ENCODE results near the gene LHX3.

The LHX3 gene

DNA sequence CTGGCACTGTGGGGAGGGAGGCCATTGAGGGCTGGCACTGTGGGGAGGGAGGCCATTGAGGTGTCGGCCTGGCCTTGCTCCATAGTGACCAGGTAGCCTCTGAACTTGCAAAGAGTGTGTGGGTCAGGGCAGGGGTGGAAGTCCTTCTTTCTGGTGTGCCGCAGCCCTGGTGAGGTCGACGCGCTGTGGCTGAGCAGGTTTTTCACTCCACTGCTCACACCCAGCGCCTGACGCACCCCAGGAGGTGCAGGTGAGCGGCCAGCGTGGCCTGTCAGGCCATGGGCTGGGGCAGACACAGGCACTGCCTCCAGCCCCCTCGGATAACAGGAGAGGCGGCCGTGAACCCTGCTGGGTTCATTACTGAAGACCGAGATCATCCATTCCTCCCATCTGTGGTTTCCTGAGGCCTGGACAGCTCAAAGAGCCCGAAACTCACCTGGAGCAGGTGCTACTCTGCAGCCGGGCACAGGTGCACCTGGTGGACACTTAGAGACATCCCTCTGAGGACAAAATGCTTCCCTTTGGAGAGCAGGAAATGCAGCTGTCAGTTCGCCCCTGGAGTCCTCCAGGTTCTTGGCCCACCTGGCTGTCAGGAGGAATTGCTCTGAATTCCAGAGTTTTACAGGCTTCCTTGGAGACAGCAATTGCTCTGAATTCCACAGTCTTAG is 32.4 kb downstream of the LHX3 start:
- Histone ChIP-seq H3K4me1 (ENCODE audit: control insufficient read depth in 2 of 2, insufficient read depth in 1 of 2, low read depth in 1 of 2, low read length in 2 of 2) (peaks cover 13 to 36% of the 10 kb centered on the region in 2 donors), H3K27ac (replicated peaks; ENCODE audit: low read length) (no peak overlapping the region), H2AFZ (ENCODE audit: low read length) (no peak overlapping the region), H2BK120ac (ENCODE audit: low read depth, low read length) (peak overlapping the region; percentile 4), H3K4ac (ENCODE audit: low read length) (peak overlapping the region; percentile 69), H3K4me2 (ENCODE audit: insufficient read depth, low read length, poor library complexity, severe bottlenecking) (no peak overlapping the region), H3K9me3 (replicated peaks in 1 of 2; ENCODE audit: control insufficient read depth in 2 of 2, insufficient read depth in 1 of 2, low read depth in 1 of 2, low read length in 2 of 2) (no peaks in the 10 kb centered on the region), H4K91ac (ENCODE audit: low read depth, low read length, poor library complexity) (peak overlapping the region; percentile 26), H3K14ac (ENCODE audit: low read length) (peak overlapping the region; percentile 77), H3K18ac (ENCODE audit: low read length) (peak overlapping the region; percentile 92), H3K36me3 (replicated peaks in 1 of 2; ENCODE audit: control insufficient read depth in 2 of 2, insufficient read depth in 2 of 2, low read length in 2 of 2) (no peaks in the 10 kb centered on the region), H3K79me1 (ENCODE audit: low read depth, low read length) (no peaks in the 10 kb centered on the region), H3K23ac (ENCODE audit: low read depth, low read length, poor library complexity) (peak overlapping the region; percentile 59), H2BK12ac (ENCODE audit: low read length) (peak overlapping the region; percentile 94), H3K4me3 (ENCODE audit: low read length in 2 of 2) (no peak overlapping the region), H2BK5ac (ENCODE audit: low read length) (peak overlapping the region; percentile 43), H3K27me3 (ENCODE audit: control insufficient read depth in 3 of 3, insufficient read depth in 3 of 3, low read depth in 1 of 3, low read length in 3 of 3) (peaks cover 0 to 48% (median 2%) of the 10 kb centered on the region in 3 experiments), H4K8ac (ENCODE audit: low read depth, low read length) (no peak overlapping the region), H3K9ac (ENCODE audit: low read depth, low read length, poor library complexity) (peak overlapping the region; percentile 45), H2BK15ac (ENCODE audit: low read length) (peak overlapping the region; percentile 98), H2AK5ac (ENCODE audit: low read depth, low read length) (peak overlapping the region; percentile 84)
- DNase-seq (ENCODE audit: low spot score) = no peak
- no CpG with 5 or more reads among the region's 16 CpGs for WGBS, 2 donors (ENCODE audit: extremely low coverage in 2 of 2, insufficient read length in 2 of 2, insufficient replicate concordance in 1 of 2)

DNA sequence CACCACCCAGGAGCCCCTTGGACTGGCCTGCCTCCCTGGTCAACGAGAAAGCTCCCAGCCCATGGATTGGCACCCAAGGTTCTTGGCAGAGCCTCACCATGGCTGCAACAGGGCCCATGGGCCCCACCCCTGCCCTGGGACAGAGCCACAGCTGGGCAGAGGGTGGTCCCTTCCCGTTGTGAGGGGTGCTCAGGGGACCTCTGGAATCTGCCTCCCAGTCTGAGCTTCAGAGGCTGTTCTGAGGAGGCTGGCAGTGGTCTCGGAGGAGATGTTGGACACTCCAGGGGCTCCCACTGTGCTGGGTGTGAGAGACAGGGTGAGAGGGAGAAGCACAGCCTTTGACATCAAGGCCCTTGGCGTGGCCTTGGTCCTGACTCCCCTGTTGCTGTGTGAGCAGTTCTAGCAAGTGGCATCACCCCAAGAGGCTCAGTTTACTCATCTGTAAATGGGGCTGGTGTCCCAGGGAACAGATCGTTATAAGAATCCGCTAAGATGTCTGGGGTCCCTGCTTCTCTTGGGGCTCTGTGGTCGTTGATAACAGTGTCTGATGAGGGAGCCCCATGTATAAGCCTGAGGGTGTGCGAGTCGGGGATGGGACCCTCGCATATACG is 33.0 kb downstream of the LHX3 start:
- H3K9ac ChIP-seq (ENCODE audit: low read depth, low read length, poor library complexity) = peak overlapping the region; percentile 45
- H3K79me1 ChIP-seq (ENCODE audit: low read depth, low read length) = no peaks in the 10 kb centered on the region
- H3K23ac ChIP-seq (ENCODE audit: low read depth, low read length, poor library complexity) = peak overlapping the region; percentile 6
- peak overlapping the region; percentile 77 for H3K14ac ChIP-seq (ENCODE audit: low read length)
- no peak overlapping the region for H3K4me3 ChIP-seq (ENCODE audit: low read length in 2 of 2)
- H3K9me3 ChIP-seq (replicated peaks in 1 of 2; ENCODE audit: control insufficient read depth in 2 of 2, insufficient read depth in 1 of 2, low read depth in 1 of 2, low read length in 2 of 2) = no peaks in the 10 kb centered on the region
- H3K27ac ChIP-seq (replicated peaks; ENCODE audit: low read length) = peak overlapping the region; percentile 55
- peaks cover 0 to 41% (median 2%) of the 10 kb centered on the region in 3 experiments for H3K27me3 ChIP-seq (ENCODE audit: control insufficient read depth in 3 of 3, insufficient read depth in 3 of 3, low read depth in 1 of 3, low read length in 3 of 3)
- H2BK120ac ChIP-seq (ENCODE audit: low read depth, low read length) = peak overlapping the region; percentile 4
- H3K4me2 ChIP-seq (ENCODE audit: insufficient read depth, low read length, poor library complexity, severe bottlenecking) = peak overlapping the region; percentile 29
- DNase-seq (ENCODE audit: low spot score) = no peak
- peak overlapping the region; percentile 98 for H2BK15ac ChIP-seq (ENCODE audit: low read length)
- H3K36me3 ChIP-seq (replicated peaks in 1 of 2; ENCODE audit: control insufficient read depth in 2 of 2, insufficient read depth in 2 of 2, low read length in 2 of 2) = no peaks in the 10 kb centered on the region
- H3K4me1 ChIP-seq (ENCODE audit: control insufficient read depth in 2 of 2, insufficient read depth in 1 of 2, low read depth in 1 of 2, low read length in 2 of 2) = peaks cover 13 to 36% of the 10 kb centered on the region in 2 donors
- peak overlapping the region; percentile 69 for H3K4ac ChIP-seq (ENCODE audit: low read length)
- peak overlapping the region; percentile 26 for H4K91ac ChIP-seq (ENCODE audit: low read depth, low read length, poor library complexity)
- peak overlapping the region; percentile 35 for H2AFZ ChIP-seq (ENCODE audit: low read length)
- peak overlapping the region; percentile 94 for H2BK12ac ChIP-seq (ENCODE audit: low read length)
- no peak overlapping the region for H4K8ac ChIP-seq (ENCODE audit: low read depth, low read length)
- peak overlapping the region; percentile 43 for H2BK5ac ChIP-seq (ENCODE audit: low read length)
- WGBS, 2 donors (ENCODE audit: extremely low coverage in 2 of 2, insufficient read length in 2 of 2, insufficient replicate concordance in 1 of 2) = no CpG with 5 or more reads among the region's 11 CpGs
- H2AK5ac ChIP-seq (ENCODE audit: low read depth, low read length) = peak overlapping the region; percentile 84
- peak overlapping the region; percentile 90 for H3K18ac ChIP-seq (ENCODE audit: low read length)

DNA sequence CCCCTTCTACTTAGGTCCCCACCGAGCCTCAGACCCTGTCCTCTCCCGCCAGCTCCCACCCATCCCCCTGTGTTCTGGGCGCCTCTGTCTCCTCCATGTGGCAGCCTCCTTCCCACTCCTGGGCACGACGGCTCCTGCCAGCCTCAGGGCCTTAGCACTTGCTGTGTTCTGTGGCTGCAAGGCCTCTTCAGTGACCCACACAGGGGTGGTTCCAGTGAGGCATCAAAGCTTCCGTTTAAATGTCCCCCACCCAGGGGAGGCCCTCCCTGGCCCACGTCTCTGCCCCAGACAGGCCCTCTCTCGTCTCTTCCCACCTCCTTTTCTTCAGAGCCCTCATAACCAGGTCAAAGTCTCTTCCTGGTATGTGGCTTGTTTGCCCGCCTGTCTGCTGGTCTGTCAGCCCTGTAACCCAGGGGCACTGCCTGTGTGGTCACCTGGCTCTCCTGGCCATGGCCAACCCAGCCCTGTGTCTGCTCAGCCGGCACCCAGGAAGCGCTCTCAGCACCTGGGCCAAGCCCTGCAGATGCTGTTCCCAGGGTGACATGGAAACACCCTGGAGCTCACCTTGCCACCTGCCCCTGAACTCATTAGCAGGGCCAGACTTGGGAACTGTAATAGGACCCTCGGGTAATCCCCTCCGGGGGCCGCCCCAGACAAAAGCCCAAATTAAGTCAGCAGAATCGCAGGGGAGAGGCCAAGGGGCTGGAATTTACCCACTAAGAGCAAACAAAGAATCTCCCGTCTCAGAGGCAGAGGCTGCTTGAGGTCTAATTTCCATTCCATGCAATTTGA is 33.7 kb downstream of the LHX3 start:
- Histone ChIP-seq H2AFZ (ENCODE audit: low read length) (peak overlapping the region; percentile 35), H2BK5ac (ENCODE audit: low read length) (peak overlapping the region; percentile 43), H2BK15ac (ENCODE audit: low read length) (peak overlapping the region; percentile 79), H3K4me1 (ENCODE audit: control insufficient read depth in 2 of 2, insufficient read depth in 1 of 2, low read depth in 1 of 2, low read length in 2 of 2) (peaks cover 13 to 36% of the 10 kb centered on the region in 2 donors), H3K79me1 (ENCODE audit: low read depth, low read length) (no peaks in the 10 kb centered on the region), H3K36me3 (replicated peaks in 1 of 2; ENCODE audit: control insufficient read depth in 2 of 2, insufficient read depth in 2 of 2, low read length in 2 of 2) (no peaks in the 10 kb centered on the region), H3K23ac (ENCODE audit: low read depth, low read length, poor library complexity) (no peak overlapping the region), H3K18ac (ENCODE audit: low read length) (peak overlapping the region; percentile 92), H3K9me3 (replicated peaks in 1 of 2; ENCODE audit: control insufficient read depth in 2 of 2, insufficient read depth in 1 of 2, low read depth in 1 of 2, low read length in 2 of 2) (no peaks in the 10 kb centered on the region), H2AK5ac (ENCODE audit: low read depth, low read length) (peak overlapping the region; percentile 38), H3K9ac (ENCODE audit: low read depth, low read length, poor library complexity) (peak overlapping the region; percentile 24), H3K4me2 (ENCODE audit: insufficient read depth, low read length, poor library complexity, severe bottlenecking) (peak overlapping the region; percentile 45), H4K91ac (ENCODE audit: low read depth, low read length, poor library complexity) (no peak overlapping the region), H3K14ac (ENCODE audit: low read length) (no peak overlapping the region), H4K8ac (ENCODE audit: low read depth, low read length) (no peak overlapping the region), H2BK12ac (ENCODE audit: low read length) (peak overlapping the region; percentile 93), H2BK120ac (ENCODE audit: low read depth, low read length) (no peak overlapping the region), H3K27ac (replicated peaks; ENCODE audit: low read length) (peak overlapping the region; percentile 54), H3K4me3 (ENCODE audit: low read length in 2 of 2) (no peak overlapping the region), H3K27me3 (ENCODE audit: control insufficient read depth in 3 of 3, insufficient read depth in 3 of 3, low read depth in 1 of 3, low read length in 3 of 3) (peaks cover 0 to 39% (median 2%) of the 10 kb centered on the region in 3 experiments), H3K4ac (ENCODE audit: low read length) (no peak overlapping the region)
- no CpG with 5 or more reads among the region's 16 CpGs for WGBS, 2 donors (ENCODE audit: extremely low coverage in 2 of 2, insufficient read length in 2 of 2, insufficient replicate concordance in 1 of 2)
- DNase-seq (ENCODE audit: low spot score) = peak; percentile 89
